ENCODE data around the gene SATB2.

SATB2 gene

DNA sequence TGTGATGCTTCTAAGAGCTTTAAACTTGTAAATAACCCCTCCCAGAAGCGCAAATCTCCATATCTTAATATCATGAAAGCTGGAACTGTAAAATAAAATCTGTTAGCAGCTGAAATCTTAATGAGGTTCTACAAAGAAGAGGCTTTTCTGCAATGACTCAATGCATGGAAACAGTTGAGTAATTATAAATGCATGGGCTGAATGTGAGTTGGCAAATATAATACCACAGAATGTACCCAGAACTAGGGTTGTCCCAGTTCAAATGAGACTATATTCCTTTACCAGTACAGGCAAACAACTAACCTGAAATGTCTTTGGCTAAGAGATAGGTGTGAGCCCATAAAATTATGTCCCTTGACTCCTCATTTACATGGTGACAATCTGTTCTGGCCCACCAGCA is 52.9 kb downstream of the SATB2 start:
- DNase-seq: no peak

DNA sequence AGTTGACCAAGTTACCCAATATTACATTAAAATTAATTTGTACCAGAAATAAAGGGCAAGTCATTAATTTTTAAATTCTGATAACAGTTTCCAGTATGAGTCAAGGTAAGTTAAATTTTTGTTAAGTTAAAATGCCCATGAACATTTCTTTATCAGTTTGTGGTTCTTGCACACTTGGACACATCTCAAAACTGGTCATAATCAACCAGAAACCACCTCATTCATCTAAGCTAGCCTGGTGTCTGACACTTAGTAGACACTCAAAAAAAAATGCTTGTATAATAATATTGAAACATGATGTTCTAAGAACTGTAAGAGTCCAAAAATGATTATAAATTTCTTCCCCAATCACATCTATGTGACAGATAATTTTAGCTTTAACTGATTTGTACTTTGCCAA is 62.4 kb downstream of the SATB2 start:
- DNase-seq: no peak

DNA sequence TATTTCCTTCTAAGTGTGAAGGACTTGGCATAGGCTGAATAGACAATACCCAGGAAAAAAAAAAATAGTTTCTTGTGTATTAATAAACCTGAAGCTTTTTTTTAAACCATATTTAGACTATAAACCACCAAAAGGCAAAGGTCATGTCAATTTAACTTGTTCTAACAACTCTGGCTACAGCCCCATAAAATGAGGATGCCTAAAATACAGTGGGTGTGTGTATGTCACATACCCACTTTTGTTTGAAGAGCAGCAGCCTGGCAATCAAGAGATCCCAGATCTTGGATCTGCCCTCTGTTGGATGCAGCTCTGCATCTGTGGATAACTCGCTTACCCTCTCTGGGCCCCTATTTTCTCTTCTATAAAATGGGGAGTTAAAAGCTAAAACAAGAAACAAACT is 65.4 kb downstream of the SATB2 start:
- DNase-seq: no peak

DNA sequence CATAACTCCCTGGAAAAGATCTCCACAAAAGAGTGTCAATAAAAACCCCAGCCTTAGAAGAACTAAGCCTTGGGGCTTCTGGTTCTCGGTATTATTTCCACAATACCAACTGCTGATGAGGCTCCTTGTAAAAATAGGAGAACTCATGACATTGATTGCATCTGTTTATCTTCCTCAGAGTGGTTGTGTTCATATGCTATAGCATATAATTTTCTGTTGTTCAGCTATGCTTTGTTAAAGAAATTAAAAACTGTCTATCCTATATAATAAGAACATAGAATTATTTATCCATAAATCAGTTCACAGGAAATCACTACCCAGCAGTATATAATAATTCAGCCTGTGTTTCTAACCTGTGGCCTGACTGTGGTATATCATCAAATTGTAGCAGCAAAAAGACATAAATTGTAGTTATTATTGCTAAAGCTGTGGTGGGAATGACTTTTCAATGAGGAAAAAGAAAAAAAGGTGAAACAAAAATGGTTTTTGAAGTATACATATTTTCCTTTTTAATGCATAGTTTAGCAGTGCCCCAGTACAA is 68.9 kb downstream of the SATB2 start:
- no peak for DNase-seq

DNA sequence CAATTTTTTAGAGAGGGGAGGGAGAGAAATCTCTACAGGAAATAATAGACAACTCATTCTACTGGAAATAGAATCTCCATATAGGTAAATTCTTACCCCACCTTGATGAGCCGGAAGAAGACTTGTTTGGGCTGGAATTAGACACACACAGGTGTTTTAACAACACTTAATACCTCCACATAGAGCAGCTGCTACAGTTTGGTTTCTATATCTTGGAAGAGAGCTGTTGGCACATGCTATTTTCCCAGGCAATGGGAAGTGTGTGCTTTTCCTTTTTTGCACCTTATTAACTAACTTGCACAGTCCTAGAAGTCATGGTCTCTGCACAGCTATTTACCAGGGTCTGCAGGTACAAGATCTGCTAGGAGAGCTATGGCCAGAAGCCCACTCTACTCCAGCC is 73.7 kb downstream of the SATB2 start:
- DNase-seq: no peak

DNA sequence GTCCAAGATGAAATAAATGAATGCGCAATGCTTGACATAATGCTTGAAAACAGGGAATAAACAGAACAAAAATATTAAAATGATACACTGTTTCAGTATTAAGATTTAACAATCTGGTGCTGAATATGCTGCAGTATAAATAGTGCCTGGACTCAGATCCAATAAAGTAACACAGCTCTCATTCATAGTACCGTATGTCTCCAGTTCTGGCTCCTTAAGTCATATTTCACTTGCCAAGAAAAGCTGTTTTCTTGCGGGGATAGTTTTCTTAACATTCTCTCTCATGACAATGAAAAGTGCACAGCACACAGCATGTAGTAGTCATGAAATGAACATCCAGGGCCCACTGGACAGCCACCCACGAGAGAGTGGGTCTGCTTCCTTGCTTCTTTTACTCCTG is 74.7 kb downstream of the SATB2 start:
- DNase-seq: no peak

DNA sequence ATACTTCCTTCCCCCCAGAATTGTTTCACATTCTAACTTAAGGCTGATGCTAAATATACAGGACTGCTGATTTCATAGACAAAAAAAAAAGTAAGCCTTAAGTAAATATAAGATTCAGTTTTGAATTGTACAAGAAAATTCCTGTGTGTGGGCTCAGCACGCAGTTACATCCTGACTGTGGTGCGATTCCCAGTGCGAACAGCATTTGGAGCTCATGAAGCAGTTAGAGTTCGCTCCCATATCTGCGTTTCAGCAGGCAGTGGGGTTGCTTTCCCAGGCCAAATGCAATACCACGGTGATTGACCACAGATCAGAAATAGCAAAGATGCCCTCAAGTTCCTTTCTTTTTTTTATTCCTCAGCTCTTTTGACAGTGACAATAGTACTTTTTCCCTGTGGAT is 75.6 kb downstream of the SATB2 start:
- peak; percentile 72 for DNase-seq

DNA sequence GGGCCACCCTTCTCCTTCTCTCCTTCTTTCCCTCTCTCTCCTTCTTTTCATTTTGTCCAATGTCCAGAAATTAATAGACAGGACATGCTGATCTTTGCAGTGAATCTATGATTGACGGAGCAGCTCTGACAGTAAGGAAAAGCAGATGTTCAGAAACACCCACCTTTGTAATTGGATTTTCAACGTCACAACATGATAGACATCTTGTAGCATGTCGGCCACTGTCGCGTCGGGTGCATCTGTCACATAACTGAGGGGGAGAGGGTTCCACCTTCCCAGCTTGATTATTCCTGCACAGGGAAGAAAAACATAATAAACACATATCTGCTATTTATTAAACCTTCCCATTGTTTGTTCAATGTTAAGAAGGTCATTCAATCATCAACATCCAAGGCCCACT is 76.2 kb downstream of the SATB2 start:
- no peak for DNase-seq

DNA sequence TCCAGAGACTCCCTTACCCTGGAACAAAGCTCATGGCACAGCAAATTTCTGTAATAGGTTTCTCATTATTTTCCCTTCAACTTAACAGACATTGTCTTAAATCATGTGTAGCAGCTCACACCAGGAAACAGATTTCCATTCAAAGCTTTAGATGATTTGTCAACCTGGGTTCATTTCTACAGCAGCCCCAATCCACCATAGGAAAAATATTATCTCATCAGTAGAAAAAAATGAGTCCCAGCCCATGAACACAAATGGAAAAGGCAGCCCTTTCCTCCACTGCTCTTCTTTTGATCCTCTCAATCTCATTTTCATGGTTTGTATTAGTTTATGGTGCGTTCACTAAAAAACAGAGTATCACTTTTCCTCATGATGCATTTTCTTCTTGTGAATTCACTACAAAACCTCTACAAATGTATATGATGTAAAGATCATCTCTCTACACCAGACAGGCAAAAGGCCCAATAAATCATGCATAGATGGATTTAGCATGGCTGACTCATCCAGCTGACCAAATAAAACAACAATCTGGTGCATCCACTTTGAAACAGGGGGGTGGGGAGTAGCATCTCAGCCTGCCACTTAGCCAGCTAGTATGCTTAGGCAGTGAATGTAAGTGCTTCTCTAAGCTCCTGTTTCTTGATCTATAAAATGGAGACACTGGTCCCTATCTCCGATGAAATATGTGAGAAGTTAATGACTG is 78.6 kb downstream of the SATB2 start:
- peak; percentile 77 for DNase-seq

DNA sequence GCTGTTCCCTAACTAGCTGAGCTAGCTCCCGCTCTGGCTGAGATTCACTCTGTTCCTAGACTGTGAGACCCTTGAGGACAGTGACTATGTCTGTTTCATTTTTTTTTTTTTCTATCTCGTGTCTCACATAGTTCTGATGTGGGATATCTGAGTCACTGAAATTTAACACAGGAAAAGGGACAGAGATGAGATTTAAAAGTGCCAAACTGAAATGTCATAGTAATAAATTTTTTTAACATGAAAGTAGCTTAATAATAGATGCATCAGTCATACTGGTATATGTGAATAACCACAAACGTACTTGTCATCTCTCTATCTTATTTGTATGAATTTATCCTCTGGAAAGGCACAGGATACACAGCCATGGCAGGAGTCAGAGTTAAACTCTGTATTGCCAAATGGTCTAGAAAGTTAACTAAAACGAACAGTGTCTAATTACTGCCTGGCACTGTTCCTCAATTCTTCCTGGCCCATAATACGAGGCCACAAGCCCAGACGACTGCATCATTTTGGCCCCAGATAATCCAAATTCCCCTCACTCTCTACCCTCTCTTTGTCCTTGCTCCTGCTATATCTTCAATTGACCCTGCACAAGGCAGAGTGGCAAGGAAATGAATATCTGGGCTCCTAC is 87.5 kb downstream of the SATB2 start:
- no peak for DNase-seq

DNA sequence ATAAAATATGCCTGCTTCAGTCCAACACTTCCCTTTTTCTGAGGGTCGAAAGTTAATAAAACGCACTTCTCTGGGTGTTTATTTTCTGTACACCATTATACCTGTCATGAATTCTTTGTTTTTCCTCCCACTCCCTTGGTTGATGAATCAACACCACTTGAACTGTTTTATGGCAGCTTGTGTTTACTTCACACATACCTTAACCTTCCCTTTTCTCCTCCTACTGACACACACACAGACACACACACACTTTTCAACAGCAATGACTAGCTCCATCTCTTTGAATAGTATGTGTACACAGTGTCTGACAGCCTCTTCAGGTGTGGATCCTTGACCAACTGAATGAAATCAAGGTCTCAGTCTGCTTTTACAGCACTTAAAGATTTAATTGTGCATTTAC is 91.3 kb downstream of the SATB2 start:
- no peak for DNase-seq

DNA sequence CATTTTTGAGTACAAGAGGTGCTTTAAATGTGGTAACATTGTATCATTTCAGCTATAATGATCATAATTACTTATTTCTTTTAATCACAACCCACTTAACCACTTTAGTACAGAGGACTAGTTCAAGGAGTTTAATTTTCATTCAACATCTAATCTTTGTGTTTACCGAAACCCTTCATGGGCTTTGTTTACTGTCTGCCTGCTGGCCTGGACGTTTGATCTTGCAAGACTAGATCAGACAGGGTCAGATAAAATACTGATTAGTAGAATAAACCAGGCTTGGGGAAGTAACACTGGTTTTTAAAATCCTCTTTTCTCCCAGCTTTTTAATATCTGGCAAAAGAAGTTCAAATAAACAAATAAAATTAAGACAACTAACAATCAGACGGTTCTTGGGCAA is 93.6 kb downstream of the SATB2 start:
- DNase-seq: no peak

DNA sequence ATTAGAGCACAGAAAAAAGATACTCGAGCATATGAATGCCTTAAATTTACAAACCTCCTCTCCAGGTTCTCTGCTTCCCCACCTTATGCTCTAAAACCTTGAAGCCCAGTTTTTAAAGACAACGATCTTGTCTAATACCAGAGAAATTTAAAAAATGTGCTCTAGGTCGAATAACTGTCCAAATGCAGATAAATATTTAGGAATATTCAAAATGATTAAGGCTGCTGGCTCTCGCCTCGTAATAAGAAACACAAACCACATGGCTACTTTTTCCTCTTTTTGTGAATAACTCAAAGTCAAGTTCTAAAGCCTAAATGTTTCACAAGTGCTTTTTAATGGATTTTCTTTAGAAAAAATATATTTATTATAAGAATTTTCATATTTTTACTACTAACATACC is 101.3 kb downstream of the SATB2 start:
- no peak for DNase-seq

DNA sequence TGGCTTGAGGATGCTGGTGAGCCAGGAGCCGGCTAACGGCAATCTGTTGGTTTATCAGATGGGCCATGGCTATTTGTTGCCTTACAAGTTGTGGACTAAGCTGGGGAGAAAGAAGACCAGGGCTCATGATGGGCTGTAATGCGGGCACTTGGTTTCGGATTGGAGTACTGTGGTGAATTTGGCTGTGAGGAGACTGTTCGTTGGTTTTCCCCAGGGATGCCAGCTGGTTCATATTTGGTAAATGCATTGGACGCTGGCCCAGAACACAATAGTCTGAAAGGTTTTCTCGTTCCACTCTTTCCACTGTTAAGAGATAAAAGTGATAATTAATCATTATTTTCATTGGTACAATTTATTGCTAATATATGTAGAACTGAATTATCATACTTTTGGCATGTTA is 108.9 kb downstream of the SATB2 start:
- DNase-seq: no peak

DNA sequence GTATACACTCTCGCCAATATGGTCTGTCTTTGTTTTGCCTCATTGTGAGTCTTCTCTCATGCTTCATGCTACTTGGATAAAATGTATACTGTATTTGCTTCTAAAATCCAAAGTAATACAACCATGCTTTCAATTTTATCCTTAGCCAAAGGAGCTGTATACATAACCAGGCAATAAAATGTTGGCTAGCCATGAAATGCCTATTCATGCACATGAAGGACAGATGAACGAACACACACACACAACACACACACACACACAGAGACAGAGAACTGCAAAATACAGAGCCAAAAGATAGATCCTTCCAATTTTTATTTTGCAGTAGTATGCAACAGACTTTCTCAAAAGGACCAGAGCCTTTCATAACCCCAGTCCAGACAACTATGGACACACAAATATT is 113.7 kb downstream of the SATB2 start:
- DNase-seq: no peak

DNA sequence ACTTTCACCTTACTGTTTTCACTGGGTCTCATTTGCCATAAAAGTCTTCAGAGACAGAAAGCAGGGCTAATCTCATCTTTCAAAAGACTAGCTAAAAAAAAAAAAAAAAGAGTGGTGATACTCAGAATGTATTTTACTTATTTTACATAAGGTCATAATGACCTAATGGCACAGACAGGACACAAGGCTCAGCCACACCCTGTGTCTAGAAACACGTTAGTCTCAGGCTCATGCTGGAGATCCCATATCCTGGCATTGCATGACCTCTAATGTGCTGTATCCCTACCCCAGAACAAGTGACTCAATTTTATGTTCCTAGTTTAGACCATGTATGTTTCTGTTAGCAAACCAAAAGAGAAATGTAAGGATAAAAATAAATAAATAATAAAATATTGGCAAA is 115.4 kb downstream of the SATB2 start:
- no peak for DNase-seq

DNA sequence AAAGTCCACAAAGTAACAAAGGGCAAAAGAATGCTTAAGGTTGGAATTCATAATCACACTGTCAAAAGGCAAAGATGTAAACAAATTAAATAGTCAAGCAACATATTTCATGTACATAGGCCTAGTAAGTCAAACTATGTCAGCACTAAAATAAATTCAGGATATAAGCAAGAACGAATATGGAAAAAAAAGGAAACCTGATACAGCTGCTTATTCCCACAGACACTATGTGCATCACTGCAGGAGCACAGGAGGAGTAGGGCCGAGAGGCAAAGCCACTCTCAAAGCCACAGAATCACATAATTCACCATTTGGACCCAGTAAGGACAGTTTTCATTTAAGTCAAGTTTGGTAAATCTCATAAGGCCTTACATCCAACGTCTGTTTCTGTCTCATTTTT is 116.6 kb downstream of the SATB2 start:
- no peak for DNase-seq

DNA sequence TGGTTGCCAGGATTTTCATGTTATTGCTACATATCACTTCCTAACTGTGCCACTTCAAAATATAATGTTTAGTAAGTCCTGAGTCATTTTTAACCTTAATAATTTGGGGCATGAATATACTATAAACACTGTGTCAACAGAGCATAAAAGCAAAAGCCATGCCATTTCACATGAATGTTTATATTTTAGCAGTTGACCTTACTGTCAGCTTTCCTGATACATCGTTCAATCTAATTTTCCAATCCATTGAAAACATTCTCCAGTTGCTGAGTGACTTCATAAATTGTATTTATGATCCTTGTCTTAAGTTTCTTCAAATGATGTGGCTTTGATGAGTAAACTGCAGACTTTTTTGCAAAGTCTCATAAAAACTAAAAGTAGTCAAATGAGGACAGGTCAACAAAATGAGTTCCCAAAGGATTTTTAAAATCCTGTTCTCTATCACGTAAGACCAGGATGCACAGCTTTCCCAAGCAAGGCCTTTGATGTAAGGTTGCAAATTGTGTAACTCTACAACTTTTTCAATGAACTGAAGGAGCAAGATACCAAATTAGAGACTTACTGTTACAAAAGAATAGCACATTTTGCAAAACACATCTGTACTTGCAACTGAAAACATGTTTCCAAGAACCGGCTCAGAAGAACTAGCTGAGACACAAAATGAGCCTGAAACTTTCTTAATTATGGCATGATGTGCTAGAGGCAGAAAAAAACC is 117.7 kb downstream of the SATB2 start:
- DNase-seq: no peak

DNA sequence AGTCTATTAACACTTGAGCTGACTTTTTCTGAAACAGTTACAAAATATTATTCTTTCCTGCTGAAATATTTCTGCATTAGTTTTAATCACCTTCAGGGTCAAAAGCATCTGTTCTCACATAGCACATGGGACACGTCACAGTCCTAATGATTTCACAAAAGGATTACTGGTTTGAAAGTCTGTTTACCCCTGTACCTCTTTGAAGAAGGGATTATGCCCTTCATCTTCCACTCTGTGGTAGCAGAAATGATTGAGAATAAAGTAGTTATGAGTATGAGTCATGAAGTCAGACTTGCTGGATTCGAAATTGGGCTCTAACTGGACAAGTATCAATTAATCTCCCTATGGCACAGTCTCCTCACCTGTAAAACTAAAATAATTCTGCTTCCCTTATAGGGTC is 121.2 kb downstream of the SATB2 start:
- DNase-seq: no peak

DNA sequence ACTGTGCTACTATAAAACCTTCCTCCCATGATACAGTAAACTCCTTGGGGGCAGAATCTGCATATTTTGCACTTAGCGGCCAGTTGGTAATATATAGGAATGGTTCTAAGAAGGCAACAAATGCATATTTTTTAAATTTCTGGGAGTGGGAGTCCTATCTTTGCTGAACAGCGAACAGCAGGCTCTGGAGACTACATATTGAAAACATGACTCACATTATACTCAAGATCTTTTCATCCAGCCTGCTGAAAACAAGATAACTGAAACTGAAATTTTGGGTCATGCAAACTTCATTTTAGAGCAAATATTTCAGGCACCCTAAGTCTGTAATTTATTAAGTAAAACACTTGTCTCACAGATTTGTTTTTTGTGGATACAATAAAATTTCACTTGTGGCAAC is 122.2 kb downstream of the SATB2 start:
- no peak for DNase-seq

DNA sequence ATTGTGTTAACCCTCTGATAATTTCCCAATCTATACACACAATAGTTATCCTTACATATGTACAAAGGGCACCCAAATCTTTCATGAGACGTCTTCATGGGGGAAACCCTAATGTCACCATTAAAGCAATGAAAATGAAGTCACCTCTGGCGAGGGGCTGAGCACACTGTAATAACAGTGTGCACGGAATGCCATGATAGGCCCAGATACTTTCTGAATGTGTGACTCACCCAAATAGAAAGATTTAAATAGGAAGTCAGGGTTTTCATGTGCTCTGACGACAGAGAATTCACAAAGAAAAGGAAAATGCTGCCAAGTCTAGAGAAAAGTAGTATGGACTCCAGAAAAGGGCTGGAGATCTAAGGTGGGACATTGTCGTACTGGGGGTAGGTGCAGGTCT is 128.3 kb downstream of the SATB2 start:
- no peak for DNase-seq

DNA sequence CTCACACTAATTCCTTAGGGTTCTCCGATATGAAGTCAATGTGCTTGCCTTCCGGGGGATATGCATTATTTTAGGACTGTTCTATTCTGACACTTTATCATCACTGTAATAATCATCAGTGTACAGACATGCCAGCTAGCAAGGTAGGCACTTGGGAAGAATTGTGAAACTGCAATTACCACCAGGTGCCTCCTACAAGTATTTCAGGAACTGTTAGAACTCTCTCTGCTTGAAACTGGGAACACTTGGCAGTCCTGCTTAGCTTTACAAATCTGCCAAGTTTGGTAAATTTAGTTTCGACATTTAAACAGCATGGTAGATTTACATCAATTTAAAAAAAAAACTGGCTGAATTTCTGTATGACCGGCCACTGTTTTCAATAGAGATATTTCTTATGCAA is 128.7 kb downstream of the SATB2 start:
- DNase-seq: no peak

DNA sequence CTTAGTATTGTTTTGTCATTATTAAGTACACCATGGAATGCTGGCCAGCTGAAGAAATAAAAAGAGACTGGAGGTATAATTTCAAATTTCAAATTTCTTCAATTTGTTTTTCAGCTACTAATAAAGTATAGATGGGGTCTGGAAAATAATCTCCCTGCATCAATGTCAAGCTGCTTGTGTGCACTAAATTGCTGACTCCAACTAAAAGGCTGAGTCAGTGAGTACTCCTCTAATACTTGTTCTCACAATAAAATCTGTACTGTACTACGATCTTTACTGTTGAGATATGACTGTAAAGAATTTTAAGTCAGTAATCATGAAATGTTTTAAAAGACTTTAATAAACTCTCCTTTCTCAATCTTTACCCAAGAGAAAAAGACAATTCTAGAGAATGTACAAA is 131.9 kb downstream of the SATB2 start:
- DNase-seq: no peak

DNA sequence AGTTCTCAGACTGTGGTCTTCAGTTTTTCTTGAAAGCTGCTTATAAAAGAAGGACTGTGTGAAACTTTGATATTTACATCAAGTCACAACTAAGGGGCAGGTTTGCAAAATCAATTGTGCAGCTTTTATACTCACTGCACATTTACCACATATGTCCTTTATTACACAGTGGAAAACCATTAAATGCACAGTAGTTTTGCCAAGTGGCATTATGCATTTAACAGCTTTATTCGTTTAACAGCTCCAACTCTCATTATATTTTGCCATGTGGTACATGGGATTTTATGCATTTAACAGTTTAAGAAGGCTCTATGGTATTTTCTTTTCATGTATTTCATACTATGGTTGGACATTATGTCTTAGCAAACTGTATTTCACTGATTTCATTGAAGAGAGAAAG is 135.6 kb downstream of the SATB2 start:
- no peak for DNase-seq
